Iris pigment epithelial cell (primary cell): ENCODE measurements around the gene CHAC2.
"Not testable (repeated sequence)": the region's sequence is repeated elsewhere in the genome, so short reads cannot be mapped to it uniquely, and the experiment has no call there.

Source experiments
- DNase-seq: peaks from one replicate; pipeline ENCODE4 v3.0.0-alpha.2; 2011; ENCODE audit warnings: low read depth

The CHAC2 gene

GRCh38 chr2:53778536-53779162 is 11.0 kb downstream of the CHAC2 start:
- DNase-seq, result no peak

GRCh38 chr2:53780056-53780455 is 12.5 kb downstream of the CHAC2 start:
- DNase-seq, result no peak

GRCh38 chr2:53782676-53783075 is 15.1 kb downstream of the CHAC2 start:
- no peak for DNase-seq

- DNase-seq, result no peak
These were observed 16.8 kb downstream of the CHAC2 start for GRCh38 chr2:53784436-53784835.

- DNase-seq, result no peak
These were observed 17.8 kb downstream of the CHAC2 start for GRCh38 chr2:53785366-53785765.

- peak; percentile 78 for DNase-seq
These were observed 18.7 kb downstream of the CHAC2 start for GRCh38 chr2:53786352-53786704.

GRCh38 chr2:53786705-53787613 is 19.4 kb downstream of the CHAC2 start, which contains the start of the genes ASB3 and ERLEC1:
Gene ASB3, minus strand, starts transcription at chr2:53786953. Its CDS starts 21,381 bp downstream, at chr2:53765572.
Gene ERLEC1, plus strand, starts transcription at chr2:53787044. Its CDS starts 167 bp downstream, at chr2:53787211.
- peak; percentile 74 for DNase-seq

- peak; percentile 56 for DNase-seq
These were observed 20.1 kb downstream of the CHAC2 start for GRCh38 chr2:53787614-53788289.

- no peak for DNase-seq
These were observed 25.7 kb downstream of the CHAC2 start for GRCh38 chr2:53793261-53793660.

- no peak for DNase-seq
These were observed 26.2 kb downstream of the CHAC2 start for GRCh38 chr2:53793821-53794220.

GRCh38 chr2:53801547-53801946 is 33.9 kb downstream of the CHAC2 start:
- DNase-seq, result no peak

- peak; percentile 16 for DNase-seq
These were observed 35.1 kb downstream of the CHAC2 start for GRCh38 chr2:53802617-53803151.

- DNase-seq, result no peak
These were observed 44.0 kb downstream of the CHAC2 start for GRCh38 chr2:53811601-53812000.

- no peak for DNase-seq
These were observed 45.5 kb downstream of the CHAC2 start for GRCh38 chr2:53813151-53813550.

- DNase-seq, result no peak
These were observed 51.3 kb downstream of the CHAC2 start for GRCh38 chr2:53818854-53819435.

- no peak for DNase-seq
These were observed 52.0 kb downstream of the CHAC2 start for GRCh38 chr2:53819634-53820033.

GRCh38 chr2:53820048-53820447 is 52.4 kb downstream of the CHAC2 start:
- DNase-seq, result no peak

GRCh38 chr2:53820711-53821110 is 53.1 kb downstream of the CHAC2 start:
- no peak for DNase-seq

GRCh38 chr2:53821810-53822209 is 54.2 kb downstream of the CHAC2 start:
- no peak for DNase-seq

GRCh38 chr2:53823639-53824038 is 56.0 kb downstream of the CHAC2 start:
- not testable (repeated sequence) for DNase-seq
